Smooth muscle cell (in vitro differentiated cells): ENCODE data around the gene ATR. TPM values are rescaled to one million over a fixed set of nuclear protein-coding genes. Genes with fewer than 3 reads are reported as not detected.
A peak's percentile ranks its signal among the peaks of the same experiment; 100 is the strongest.
"Not testable (repeated sequence)": the region's sequence is repeated elsewhere in the genome, so short reads cannot be mapped to it uniquely, and the experiment has no call there.

Source experiments
- DNase-seq: peaks from one replicate; lab custom pipeline; 2025; ENCODE audit not compliant: unreplicated experiment; lab: John Stamatoyannopoulos, UW
- H2AFZ ChIP-seq: fragments of 200-600 bp; sonication (generic); 2 replicates; pipeline ENCODE4 v1.6.0; 2016; ENCODE audit warnings: antibody characterized with exemption, low read depth, mild to moderate bottlenecking
- H3F3A ChIP-seq: fragments of 200-600 bp; sonication (generic); 2 replicates; pipeline ENCODE4 v1.6.0; 2017; ENCODE audit warnings: antibody characterized with exemption, low read depth
- H3K27ac ChIP-seq: fragments of 200-600 bp; sonication (generic); 2 replicates; pipeline ENCODE4 v1.5.1; 2016; ENCODE audit warnings: low read depth, mild to moderate bottlenecking
- H3K27me3 ChIP-seq: fragments of 200-600 bp; sonication (generic); 2 replicates; pipeline ENCODE4 v1.6.1; 2016; ENCODE audit warnings: low read depth, mild to moderate bottlenecking
- H3K36me3 ChIP-seq: fragments of 200-600 bp; sonication (generic); 2 replicates; pipeline ENCODE4 v1.5.1; 2016; ENCODE audit warnings: low read depth
- H3K4me1 ChIP-seq: fragments of 200-600 bp; sonication (generic); 2 replicates; pipeline ENCODE4 v1.5.1; 2016; ENCODE audit warnings: low read depth
- H3K4me2 ChIP-seq: fragments of 200-600 bp; sonication (generic); 2 replicates; pipeline ENCODE4 v1.6.0; 2016; ENCODE audit warnings: mild to moderate bottlenecking
- H3K4me3 ChIP-seq: fragments of 200-600 bp; sonication (generic); 2 replicates; pipeline ENCODE4 v1.5.1; 2016; ENCODE audit warnings: mild to moderate bottlenecking
- H3K79me2 ChIP-seq: fragments of 200-600 bp; sonication (generic); 2 replicates; pipeline ENCODE4 v1.6.0; 2016; ENCODE audit warnings: low read depth, mild to moderate bottlenecking
- H3K9ac ChIP-seq: fragments of 200-600 bp; sonication (generic); 2 replicates; pipeline ENCODE4 v1.6.0; 2016; ENCODE audit warnings: low read depth
- H3K9me3 ChIP-seq: fragments of 200-600 bp; sonication (generic); replicated peaks from 2 replicates; pipeline ENCODE4 v1.5.1; 2016; ENCODE audit warnings: low read depth
- H4K20me1 ChIP-seq: fragments of 200-600 bp; sonication (generic); 2 replicates; pipeline ENCODE4 v1.6.0; 2016; ENCODE audit warnings: low read depth
- WGBS: methylation state at CpG from one replicate; pipeline ENCODE4 v1.1.7; 2016; ENCODE audit warnings: low lambda C conversion rate; 5-methylcytosine and 5-hydroxymethylcytosine counted together
- polyA plus RNA-seq: library from polyadenylated mRNA; unstranded; fragments of >200 nt; fragmentation: Nextera tagmentation; extraction: Ambion mirVana; gene quantifications from 2 replicates; pipeline ENCODE4 v1.2.1, GENCODE V29; 2016
- total RNA-seq: library from RNA; depleted of rRNA; stranded (reverse); fragments of >200 nt; gene quantifications from 2 replicates; pipeline ENCODE4 v1.2.3, GENCODE V29; 2014
- TF ChIP-seq, protein P1 (sequence below): fragments of 200-600 bp; sonication (generic); IDR thresholded peaks from 2 replicates; pipeline ENCODE4 v1.5.1; 2017; ENCODE audit warnings: borderline replicate concordance, mild to moderate bottlenecking, antibody characterized with exemption; ENCODE audit not compliant: insufficient read depth, poor library complexity, severe bottlenecking

The ATR gene
- total and polyA plus RNA-seq, 2 experiments from 2014 or later, result 8.8 to 22.5 TPM

- peaks cover 17% of the 10 kb centered on the region for H3K4me1 ChIP-seq
- H3K4me3 ChIP-seq, result no peak overlapping the region
- no peak for DNase-seq
- no peaks in the 10 kb centered on the region for H3K9me3 ChIP-seq
- 96% methylated on average over 11 of the region's 11 CpGs for WGBS
- H4K20me1 ChIP-seq, result peaks cover 61% of the 10 kb centered on the region
- H2AFZ ChIP-seq, result no peak overlapping the region
- no peaks in the 10 kb centered on the region for H3F3A ChIP-seq
- H3K9ac ChIP-seq, result no peak overlapping the region
- no peak overlapping the region for H3K4me2 ChIP-seq
- no peak overlapping the region for H3K27ac ChIP-seq
- peaks cover 82% of the 10 kb centered on the region for H3K79me2 ChIP-seq
- H3K36me3 ChIP-seq, result no peaks in the 10 kb centered on the region
- H3K27me3 ChIP-seq, result no peaks in the 10 kb centered on the region
- TF ChIP-seq, protein P1, sequence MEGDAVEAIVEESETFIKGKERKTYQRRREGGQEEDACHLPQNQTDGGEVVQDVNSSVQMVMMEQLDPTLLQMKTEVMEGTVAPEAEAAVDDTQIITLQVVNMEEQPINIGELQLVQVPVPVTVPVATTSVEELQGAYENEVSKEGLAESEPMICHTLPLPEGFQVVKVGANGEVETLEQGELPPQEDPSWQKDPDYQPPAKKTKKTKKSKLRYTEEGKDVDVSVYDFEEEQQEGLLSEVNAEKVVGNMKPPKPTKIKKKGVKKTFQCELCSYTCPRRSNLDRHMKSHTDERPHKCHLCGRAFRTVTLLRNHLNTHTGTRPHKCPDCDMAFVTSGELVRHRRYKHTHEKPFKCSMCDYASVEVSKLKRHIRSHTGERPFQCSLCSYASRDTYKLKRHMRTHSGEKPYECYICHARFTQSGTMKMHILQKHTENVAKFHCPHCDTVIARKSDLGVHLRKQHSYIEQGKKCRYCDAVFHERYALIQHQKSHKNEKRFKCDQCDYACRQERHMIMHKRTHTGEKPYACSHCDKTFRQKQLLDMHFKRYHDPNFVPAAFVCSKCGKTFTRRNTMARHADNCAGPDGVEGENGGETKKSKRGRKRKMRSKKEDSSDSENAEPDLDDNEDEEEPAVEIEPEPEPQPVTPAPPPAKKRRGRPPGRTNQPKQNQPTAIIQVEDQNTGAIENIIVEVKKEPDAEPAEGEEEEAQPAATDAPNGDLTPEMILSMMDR, result no peak
Observed at GRCh38 chr3:142444343-142444742, 134.2 kb downstream of the ATR start.

DNA sequence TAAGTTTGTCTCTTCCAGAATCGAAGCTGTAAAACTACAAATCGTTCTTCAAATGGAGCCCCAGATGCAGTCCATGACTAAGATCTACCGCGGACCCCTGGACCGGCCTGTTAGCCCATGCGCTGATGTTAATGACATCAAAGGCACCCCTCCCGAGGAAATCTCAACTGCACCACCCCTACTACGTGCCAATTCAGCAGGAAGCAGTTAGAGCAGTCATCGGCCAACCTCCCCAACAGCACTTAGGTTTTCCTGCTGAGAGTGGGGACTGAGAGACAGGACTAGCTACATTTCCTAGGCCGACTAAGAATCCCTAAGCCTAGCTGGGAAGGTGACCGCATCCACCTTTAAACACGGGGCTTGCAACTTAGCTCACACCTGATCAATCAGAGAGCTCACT lies 135.5 kb downstream of the ATR start:
- H3K27ac ChIP-seq, H3K4me2 ChIP-seq, H3K36me3 ChIP-seq, H3K27me3 ChIP-seq, H2AFZ ChIP-seq, H3F3A ChIP-seq, DNase-seq, H3K4me3 ChIP-seq, H3K9me3 ChIP-seq, H3K9ac ChIP-seq: not testable (repeated sequence)
- peaks cover 86% of the 10 kb centered on the region for H3K79me2 ChIP-seq
- peaks cover 73% of the 10 kb centered on the region for H4K20me1 ChIP-seq
- peaks cover 12% of the 10 kb centered on the region for H3K4me1 ChIP-seq
- 96% methylated on average over 12 of the region's 12 CpGs for WGBS

DNA sequence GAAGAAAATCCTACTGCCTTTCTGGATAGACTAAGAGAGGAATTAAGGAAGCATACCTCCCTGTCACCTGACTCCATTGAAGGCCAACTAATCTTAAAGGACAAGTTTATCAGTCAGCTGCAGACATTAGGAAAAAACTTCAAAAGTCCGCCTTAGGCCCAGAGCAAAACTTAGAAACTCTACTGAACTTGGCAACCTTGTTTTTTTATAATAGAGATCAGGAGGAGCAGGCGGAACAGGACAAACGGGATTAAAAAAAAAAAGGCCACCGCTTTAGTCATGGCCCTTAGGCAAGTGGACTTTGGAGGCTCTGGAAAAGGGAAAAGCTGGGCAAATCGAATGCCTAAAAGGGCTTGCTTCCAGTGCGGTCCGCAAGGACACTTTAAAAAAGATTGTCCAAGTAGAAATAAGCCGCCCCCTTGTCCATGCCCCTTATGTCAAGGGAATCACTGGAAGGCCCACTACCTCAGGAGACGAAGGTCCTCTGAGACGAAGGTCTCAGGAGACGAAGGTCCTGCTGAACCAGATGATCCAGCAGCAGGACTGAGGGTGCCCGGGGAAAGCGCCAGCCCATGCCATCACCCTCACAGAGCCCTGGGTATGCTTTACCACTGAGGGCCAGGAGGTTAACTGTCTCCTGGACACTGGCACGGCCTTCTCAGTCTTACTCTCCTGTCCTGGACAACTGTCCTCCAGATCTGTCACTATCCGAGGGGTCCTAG lies 138.9 kb downstream of the ATR start:
- WGBS, result 83% methylated on average over 15 of the region's 15 CpGs

DNA sequence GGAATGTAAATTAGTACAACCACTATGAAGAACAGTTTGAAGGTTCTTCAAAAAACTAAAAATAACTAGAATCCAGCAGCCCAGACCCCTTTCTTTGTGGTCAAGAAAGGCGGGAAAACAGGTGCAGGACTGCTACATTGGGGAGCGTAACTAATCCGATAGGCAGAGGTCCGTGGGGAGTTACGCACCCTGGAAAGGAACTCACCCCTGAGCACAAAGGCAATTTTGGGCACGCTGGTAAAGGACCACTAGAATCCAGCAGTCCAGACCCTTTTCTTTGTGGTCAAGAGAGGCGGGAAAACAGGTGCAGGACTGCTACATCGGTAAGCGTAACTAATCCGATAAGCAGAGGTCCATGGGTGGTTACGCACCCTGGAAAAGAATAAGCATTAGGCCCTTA lies 140.4 kb downstream of the ATR start:
- peaks cover 81% of the 10 kb centered on the region for H3K79me2 ChIP-seq
- 98% methylated on average over 11 of the region's 11 CpGs for WGBS
- not testable (repeated sequence) for H3K4me2 ChIP-seq

More for the DNA sequence above, 138.9 kb downstream of the ATR start:
- not testable (repeated sequence) for H3K27me3 ChIP-seq, H3K36me3 ChIP-seq, H3K9me3 ChIP-seq, H2AFZ ChIP-seq, H3K4me3 ChIP-seq, H3K9ac ChIP-seq, H3F3A ChIP-seq, DNase-seq, H3K4me1 ChIP-seq
- H3K79me2 ChIP-seq, result peaks cover 82% of the 10 kb centered on the region
- peaks cover 97% of the 10 kb centered on the region for H4K20me1 ChIP-seq
- peak overlapping the region; percentile 49 for H3K27ac ChIP-seq
- H3K4me2 ChIP-seq, result peak overlapping the region; percentile 26

DNA sequence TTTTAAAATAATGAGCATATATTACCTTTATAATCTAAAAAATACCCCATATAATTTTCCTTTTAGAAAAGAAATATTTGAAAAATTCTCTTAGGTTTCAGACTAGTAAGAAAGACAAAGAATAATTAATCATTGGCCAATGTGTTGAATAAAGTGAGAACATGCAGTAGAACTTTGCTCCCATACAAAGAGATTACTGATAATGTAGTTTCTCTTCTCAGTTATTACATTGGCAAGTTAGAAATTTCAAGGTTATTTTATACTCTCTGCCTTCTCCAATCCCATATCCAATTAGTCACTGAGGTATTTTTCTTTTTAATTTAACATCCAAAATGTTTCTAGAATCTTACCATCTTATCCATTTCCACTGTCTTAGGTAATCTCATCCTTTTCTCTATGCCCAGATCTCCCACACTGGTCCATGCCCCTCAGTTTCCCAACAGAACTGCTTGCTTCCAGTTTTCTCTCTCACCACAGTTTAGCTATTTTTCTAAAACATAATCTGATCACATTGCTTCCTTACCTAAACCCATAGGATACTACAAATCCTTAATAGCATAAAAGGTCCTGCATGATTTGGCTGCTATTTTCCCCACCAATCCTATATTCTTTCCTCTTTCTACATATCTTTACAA lies 141.5 kb downstream of the ATR start:
- Histone ChIP-seq H3K27me3 (no peaks in the 10 kb centered on the region), H3K79me2 (peaks cover 78% of the 10 kb centered on the region), H3K4me2 (no peak overlapping the region), H3K9ac (no peak overlapping the region), H3K9me3 (no peaks in the 10 kb centered on the region), H3K4me1 (no peaks in the 10 kb centered on the region), H3F3A (no peaks in the 10 kb centered on the region), H4K20me1 (peaks cover 92% of the 10 kb centered on the region), H3K4me3 (no peak overlapping the region), H2AFZ (no peak overlapping the region), H3K27ac (no peak overlapping the region), H3K36me3 (no peaks in the 10 kb centered on the region)
- TF ChIP-seq, protein P1, result no peak
- DNase-seq, result no peak

More for the DNA sequence above, 140.4 kb downstream of the ATR start:
- not testable (repeated sequence) for H3K9me3 ChIP-seq, H3K27me3 ChIP-seq, H3K4me3 ChIP-seq, DNase-seq, H3K9ac ChIP-seq, H3F3A ChIP-seq, H3K36me3 ChIP-seq, H3K4me1 ChIP-seq, H2AFZ ChIP-seq, H3K27ac ChIP-seq
- H4K20me1 ChIP-seq, result peaks cover 95% of the 10 kb centered on the region
